Fibroblast of villous mesenchyme (primary cell): ENCODE data around the gene PPIP5K1. TPM values are rescaled to one million over a fixed set of nuclear protein-coding genes. Genes with fewer than 3 reads are reported as not detected.
"Not testable (repeated sequence)": the region's sequence is repeated elsewhere in the genome, so short reads cannot be mapped to it uniquely, and the experiment has no call there.

ENCODE experiments used
- DNase-seq: peaks from one replicate; pipeline ENCODE4 v3.0.0-alpha.2; 2010; ENCODE audit warnings: low read depth
- H3K4me3 ChIP-seq: 2 replicates; pipeline ENCODE4 v1.5.1; 2011; ENCODE audit warnings: low read depth, mild to moderate bottlenecking, low read length
- CTCF ChIP-seq: IDR thresholded peaks from 2 replicates; pipeline ENCODE4 v1.5.1; 2012; ENCODE audit warnings: low read depth, mild to moderate bottlenecking, low read length; ENCODE audit not compliant: insufficient read depth
- total RNA-seq: library from RNA; depleted of rRNA; stranded (reverse); fragments of >200 nt; gene quantifications from 2 replicates; pipeline ENCODE4 v1.2.3, GENCODE V29; 2012

Gene PPIP5K1
- total RNA-seq, 1 donor, result 28.5 TPM

GRCh38 chr15:43538091-43538490 is 51.9 kb downstream of the PPIP5K1 start:
- no peak for TF ChIP-seq CTCF
- DNase-seq, result no peak
- H3K4me3 ChIP-seq, result no peak overlapping the region

- no peak overlapping the region for H3K4me3 ChIP-seq
- no peak for TF ChIP-seq CTCF
- no peak for DNase-seq
These were observed 55.1 kb downstream of the PPIP5K1 start for GRCh38 chr15:43534897-43535296.

GRCh38 chr15:43532826-43533225 is 57.2 kb downstream of the PPIP5K1 start:
- H3K4me3 ChIP-seq, DNase-seq: not testable (repeated sequence)

- DNase-seq, result no peak
- no peak for TF ChIP-seq CTCF
- no peak overlapping the region for H3K4me3 ChIP-seq
These were observed 58.9 kb downstream of the PPIP5K1 start for GRCh38 chr15:43531018-43531670.

GRCh38 chr15:43529587-43530345 is 60.2 kb downstream of the PPIP5K1 start:
- no peak overlapping the region for H3K4me3 ChIP-seq
- TF ChIP-seq CTCF, result no peak
- DNase-seq, result no peak

- DNase-seq, result no peak
- no peak overlapping the region for H3K4me3 ChIP-seq
- no peak for TF ChIP-seq CTCF
These were observed 60.9 kb downstream of the PPIP5K1 start for GRCh38 chr15:43529141-43529540.

- TF ChIP-seq CTCF, result no peak
- DNase-seq, result no peak
These were observed 61.4 kb downstream of the PPIP5K1 start for GRCh38 chr15:43528542-43529007.

More at GRCh38 chr15:43528542-43529007, 61.4 kb downstream of the PPIP5K1 start:
- no peak overlapping the region for H3K4me3 ChIP-seq
